ENCODE measurements around the gene HSDL1. TPM values are rescaled to one million over a fixed set of nuclear protein-coding genes. Genes with fewer than 3 reads are reported as not detected.
A peak's percentile ranks its signal among the peaks of the same experiment; 100 is the strongest.

Gene HSDL1
- total and polyA plus RNA-seq, 4 donors, result 12.6 to 41.3 (median 16.7) TPM

DNA sequence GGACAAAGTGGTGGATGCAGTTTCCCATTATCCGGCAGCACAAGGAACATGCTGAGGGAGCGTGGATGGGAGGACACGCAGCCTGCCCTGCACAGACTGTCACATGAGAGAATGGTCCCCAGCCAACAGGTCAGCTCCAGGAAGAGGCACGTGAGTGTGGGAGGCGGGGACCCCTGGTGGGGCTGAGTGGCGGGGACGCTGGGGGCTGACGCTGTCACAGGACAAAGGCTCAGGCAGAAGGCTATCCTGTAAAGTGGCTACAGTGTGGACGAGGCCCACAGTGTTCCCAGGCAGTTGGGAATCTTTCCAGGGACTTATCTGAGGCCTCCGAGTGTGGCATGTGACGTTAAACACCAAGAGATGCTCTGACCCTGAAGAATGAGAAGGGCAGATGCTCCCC, 58.6 kb downstream of the HSDL1 start:
- ATAC-seq (ENCODE audit: insufficient read depth, low FRiP score) (no peak), DNase-seq (no peak)
- Histone ChIP-seq H3K9ac (ENCODE audit: insufficient read depth in 1 of 2, low read length in 2 of 2) (no peak overlapping the region), H3K9me3 (ENCODE audit: control insufficient read depth in 4 of 4, insufficient read depth in 3 of 4, low read length in 3 of 4) (no peaks in the 10 kb centered on the region), H3K4me1 (ENCODE audit: control insufficient read depth in 5 of 5, insufficient read depth in 5 of 5, low read length in 5 of 5) (no peaks in the 10 kb centered on the region), H3K27me3 (ENCODE audit: control insufficient read depth in 3 of 3, insufficient read depth in 3 of 3, low read length in 2 of 3) (no peaks in the 10 kb centered on the region), H3K27ac (ENCODE audit: low read depth in 1 of 2, low read length in 1 of 2) (peak overlapping the region in 1 of 2 donors; percentile 21), H3K36me3 (ENCODE audit: control insufficient read depth in 4 of 4, insufficient read depth in 4 of 4, low read length in 4 of 4) (peaks cover 15 to 55% (median 37%) of the 10 kb centered on the region in 4 donors), H3K4me3 (no peak overlapping the region)
- TF ChIP-seq, protein P1, sequence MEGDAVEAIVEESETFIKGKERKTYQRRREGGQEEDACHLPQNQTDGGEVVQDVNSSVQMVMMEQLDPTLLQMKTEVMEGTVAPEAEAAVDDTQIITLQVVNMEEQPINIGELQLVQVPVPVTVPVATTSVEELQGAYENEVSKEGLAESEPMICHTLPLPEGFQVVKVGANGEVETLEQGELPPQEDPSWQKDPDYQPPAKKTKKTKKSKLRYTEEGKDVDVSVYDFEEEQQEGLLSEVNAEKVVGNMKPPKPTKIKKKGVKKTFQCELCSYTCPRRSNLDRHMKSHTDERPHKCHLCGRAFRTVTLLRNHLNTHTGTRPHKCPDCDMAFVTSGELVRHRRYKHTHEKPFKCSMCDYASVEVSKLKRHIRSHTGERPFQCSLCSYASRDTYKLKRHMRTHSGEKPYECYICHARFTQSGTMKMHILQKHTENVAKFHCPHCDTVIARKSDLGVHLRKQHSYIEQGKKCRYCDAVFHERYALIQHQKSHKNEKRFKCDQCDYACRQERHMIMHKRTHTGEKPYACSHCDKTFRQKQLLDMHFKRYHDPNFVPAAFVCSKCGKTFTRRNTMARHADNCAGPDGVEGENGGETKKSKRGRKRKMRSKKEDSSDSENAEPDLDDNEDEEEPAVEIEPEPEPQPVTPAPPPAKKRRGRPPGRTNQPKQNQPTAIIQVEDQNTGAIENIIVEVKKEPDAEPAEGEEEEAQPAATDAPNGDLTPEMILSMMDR (IDR thresholded peaks at IDR 0.05; ENCODE audit: control extremely low read depth, extremely low read depth), result no peak
- 53 to 71% methylated on average over 11 of the region's 11 CpGs for WGBS, 2 donors

DNA sequence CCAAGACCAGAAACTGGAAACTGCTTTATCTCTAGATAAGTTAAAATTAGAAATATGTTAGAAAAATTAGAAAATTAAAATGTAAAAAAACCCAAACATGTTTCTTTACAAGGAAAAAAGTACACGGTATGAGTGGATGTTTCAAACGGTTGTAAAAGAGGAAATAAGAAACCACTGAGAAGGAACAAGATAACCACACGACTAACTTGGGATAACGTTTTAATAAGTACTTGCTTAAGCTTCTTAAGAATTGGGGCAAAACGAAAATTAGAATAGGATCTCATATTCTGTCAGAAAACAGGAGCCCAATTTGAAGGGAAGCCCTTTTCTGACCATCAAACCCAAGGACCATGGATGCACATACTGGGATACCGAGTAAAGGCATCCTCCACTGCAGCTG, 59.2 kb downstream of the HSDL1 start:
- Histone ChIP-seq H3K4me1 (ENCODE audit: control insufficient read depth in 5 of 5, insufficient read depth in 5 of 5, low read length in 5 of 5) (no peaks in the 10 kb centered on the region), H3K9me3 (ENCODE audit: control insufficient read depth in 4 of 4, insufficient read depth in 3 of 4, low read length in 3 of 4) (no peaks in the 10 kb centered on the region), H3K4me3 (no peak overlapping the region), H3K9ac (ENCODE audit: insufficient read depth in 1 of 2, low read length in 2 of 2) (no peak overlapping the region), H3K36me3 (ENCODE audit: control insufficient read depth in 4 of 4, insufficient read depth in 4 of 4, low read length in 4 of 4) (peaks cover 16 to 58% (median 39%) of the 10 kb centered on the region in 4 donors), H3K27ac (ENCODE audit: low read depth in 1 of 2, low read length in 1 of 2) (peak overlapping the region in 1 of 2 donors; percentile 21), H3K27me3 (ENCODE audit: control insufficient read depth in 3 of 3, insufficient read depth in 3 of 3, low read length in 2 of 3) (no peaks in the 10 kb centered on the region)
- no peak for ATAC-seq (ENCODE audit: insufficient read depth, low FRiP score)
- TF ChIP-seq, protein P1 (IDR thresholded peaks at IDR 0.05; ENCODE audit: control extremely low read depth, extremely low read depth), result no peak
- no peak for DNase-seq
- WGBS, 2 donors, result 30 to 46% methylated on average over 6 of the region's 6 CpGs

DNA sequence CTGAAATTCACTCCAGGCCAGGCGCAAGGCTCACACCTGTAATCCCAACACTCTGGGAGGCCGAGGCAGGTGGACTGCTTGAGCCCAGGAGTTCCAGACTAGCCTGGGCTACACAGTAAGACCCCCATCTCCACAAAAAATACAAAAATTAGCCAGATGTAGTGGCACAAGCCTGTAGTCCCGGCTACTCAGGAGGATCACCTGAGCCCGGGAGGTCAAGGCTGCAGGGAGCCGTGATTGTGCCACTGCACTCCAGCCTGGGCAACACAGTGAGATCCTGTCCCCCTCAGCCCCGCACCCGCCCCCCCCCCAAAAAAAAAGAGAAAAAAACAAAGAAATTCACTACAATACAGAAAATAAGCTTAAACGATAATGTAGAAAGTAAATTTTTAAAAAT, 59.7 kb downstream of the HSDL1 start:
- no peak for ATAC-seq (ENCODE audit: insufficient read depth, low FRiP score)
- H3K9ac ChIP-seq (ENCODE audit: insufficient read depth in 1 of 2, low read length in 2 of 2), result no peak overlapping the region
- no peaks in the 10 kb centered on the region for H3K4me1 ChIP-seq (ENCODE audit: control insufficient read depth in 5 of 5, insufficient read depth in 5 of 5, low read length in 5 of 5)
- H3K4me3 ChIP-seq, result no peak overlapping the region
- H3K27ac ChIP-seq (ENCODE audit: low read depth in 1 of 2, low read length in 1 of 2), result no peak overlapping the region
- TF ChIP-seq, protein P1 (IDR thresholded peaks at IDR 0.05; ENCODE audit: control extremely low read depth, extremely low read depth), result no peak
- 76 to 84% methylated on average over 8 of the region's 8 CpGs for WGBS, 2 donors
- H3K9me3 ChIP-seq (ENCODE audit: control insufficient read depth in 4 of 4, insufficient read depth in 3 of 4, low read length in 3 of 4), result no peaks in the 10 kb centered on the region
- DNase-seq, result no peak
- no peaks in the 10 kb centered on the region for H3K27me3 ChIP-seq (ENCODE audit: control insufficient read depth in 3 of 3, insufficient read depth in 3 of 3, low read length in 2 of 3)
- H3K36me3 ChIP-seq (ENCODE audit: control insufficient read depth in 4 of 4, insufficient read depth in 4 of 4, low read length in 4 of 4), result peaks cover 13 to 62% (median 41%) of the 10 kb centered on the region in 4 donors

Data from lung (tissue), 12 donors.